Stimulated activated CD4-positive, alpha-beta T cell treated with anti-CD3 and anti-CD28 coated beads, Interleukin-4, amount 100 ng/mL, for 48 hours (primary cell): ENCODE measurements around the gene FAM3B.
"Not testable (repeated sequence)": the region's sequence is repeated elsewhere in the genome, so short reads cannot be mapped to it uniquely, and the experiment has no call there.

ENCODE experiments used
- DNase-seq, 2 donors: peaks; one replicate each; pipeline ENCODE4 v3.0.0-alpha.2; 2020; ENCODE audit warnings: low read depth in 2 of 2

Gene FAM3B

DNA sequence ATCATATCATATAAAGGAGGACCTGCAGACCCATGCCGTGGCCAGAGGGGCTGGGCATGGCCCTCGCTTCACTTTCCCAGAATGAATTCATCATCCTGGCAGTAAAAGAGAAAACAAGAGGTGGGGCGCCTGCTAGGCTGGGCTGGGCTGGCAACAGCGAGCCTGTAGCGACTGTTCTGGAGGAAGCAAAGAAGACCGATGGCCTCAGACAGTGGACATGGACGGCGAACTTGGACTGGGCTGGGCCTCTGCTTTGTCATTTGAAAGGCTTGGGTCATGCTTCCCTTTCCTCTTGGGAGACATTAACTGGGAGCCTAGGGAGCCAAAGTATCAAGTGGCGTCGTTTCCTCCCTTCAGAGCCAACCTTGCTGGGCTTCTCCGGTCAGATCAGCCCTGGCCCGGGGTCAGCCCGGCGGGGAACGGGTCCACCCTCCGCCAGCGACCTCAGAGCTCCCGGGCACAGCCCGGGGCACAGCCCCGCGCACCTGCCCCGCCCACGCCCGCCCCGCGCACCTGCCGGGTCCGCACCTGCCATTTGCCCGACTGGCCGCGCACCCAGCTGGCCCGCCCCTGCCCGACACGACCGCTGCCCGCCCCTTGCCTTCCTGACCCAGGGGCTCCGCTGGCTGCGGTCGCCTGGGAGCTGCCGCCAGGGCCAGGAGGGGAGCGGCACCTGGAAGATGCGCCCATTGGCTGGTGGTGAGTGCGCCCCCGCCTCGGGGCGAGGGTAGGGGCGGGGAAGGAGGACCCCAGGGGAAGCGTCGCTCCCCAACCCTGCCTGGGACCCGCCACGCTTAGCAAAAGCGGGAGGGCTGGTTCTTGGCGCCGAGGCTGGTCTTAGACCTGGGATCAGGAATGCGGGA, at the start of gene FAM3B:
Gene FAM3B (plus strand): TSS at position 602 of the 863 bp plus-strand sequence. CDS start 79 bp downstream, at position 681.
- DNase-seq: no peak

- no peak for DNase-seq
Measured at GRCh38 chr21:41267346-41267745, 49.3 kb upstream of the FAM3B start.

- DNase-seq: no peak
Measured at GRCh38 chr21:41269535-41269934, 47.1 kb upstream of the FAM3B start.

DNA sequence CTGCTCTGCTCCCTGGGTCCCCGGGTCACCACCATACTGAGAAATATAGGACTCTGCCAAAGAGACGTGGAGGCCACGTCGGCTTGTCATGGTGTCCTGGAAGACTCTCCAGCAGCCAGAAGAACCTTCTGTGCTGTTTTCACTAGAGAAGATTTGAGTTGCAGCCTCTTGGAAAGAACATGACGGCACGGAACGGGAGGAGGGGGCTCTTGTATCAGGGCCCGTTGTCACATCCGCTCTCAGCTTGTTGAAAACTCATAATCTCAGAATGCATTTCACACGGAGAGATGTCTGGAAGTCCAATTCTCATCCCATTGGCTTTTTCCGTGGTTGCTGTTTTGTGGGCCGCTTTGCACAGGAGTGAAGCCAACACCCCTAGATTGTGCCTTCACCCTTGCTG, 39.4 kb upstream of the FAM3B start:
- no peak for DNase-seq

DNA sequence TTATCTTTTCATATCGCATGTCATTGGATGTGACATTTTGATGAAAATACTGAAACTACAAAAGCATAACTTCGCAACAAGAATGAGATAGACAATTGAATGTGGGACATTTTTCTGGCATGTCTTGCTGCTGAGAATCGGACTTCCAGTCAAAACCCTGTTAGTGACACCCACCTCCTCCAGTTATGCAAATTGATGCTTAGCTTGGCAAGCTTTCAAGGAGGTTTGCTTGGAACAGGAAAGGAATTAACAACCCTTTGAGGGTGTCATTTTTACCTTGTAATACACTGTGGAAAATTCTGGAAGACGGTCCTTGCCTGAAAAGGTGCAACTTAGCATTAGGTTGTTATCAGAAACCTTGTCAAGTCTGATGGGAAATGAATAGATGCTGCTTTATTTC, 38.8 kb upstream of the FAM3B start:
- no peak for DNase-seq

DNA sequence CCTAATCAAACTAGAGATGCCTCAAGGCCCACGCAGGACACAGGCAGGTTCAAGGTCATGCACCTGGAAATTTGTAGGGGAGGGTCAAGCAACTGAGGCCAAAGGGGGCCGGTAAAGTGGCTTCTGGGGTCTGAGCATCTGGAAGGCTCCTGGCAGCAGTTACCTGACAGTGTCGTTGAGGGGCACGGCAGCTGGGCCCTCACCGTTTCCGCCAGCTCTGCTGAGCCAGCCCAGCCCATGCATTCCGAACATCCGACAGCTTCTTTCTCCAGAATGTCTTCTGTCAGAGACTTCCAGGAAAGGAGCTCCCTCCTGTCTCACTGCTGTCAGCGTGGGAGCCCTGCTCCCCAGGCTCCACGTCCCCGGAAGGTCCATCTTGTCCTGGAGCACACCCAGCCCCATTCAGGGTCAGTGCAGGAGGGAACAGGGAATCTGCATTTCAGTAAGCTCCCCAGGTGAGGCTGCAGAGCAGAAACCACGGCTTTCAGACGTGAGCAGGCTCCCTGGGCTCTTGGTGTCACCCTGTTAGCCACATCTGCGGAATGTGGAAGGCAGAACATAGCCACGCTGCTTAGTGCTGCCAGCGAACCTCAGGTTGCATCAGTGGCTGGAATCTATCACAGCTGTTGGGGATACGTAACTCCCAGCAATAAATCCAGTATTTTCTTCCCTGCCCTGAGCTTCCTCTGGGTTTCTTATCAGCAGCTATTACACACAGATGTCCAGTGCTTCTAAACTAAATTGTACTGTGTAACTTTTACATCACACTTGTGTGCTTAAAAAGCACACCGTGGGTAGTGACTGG, 36.3 kb upstream of the FAM3B start:
- no peak for DNase-seq

- DNase-seq: no peak
Measured at GRCh38 chr21:41282412-41282811, 34.2 kb upstream of the FAM3B start.

DNA sequence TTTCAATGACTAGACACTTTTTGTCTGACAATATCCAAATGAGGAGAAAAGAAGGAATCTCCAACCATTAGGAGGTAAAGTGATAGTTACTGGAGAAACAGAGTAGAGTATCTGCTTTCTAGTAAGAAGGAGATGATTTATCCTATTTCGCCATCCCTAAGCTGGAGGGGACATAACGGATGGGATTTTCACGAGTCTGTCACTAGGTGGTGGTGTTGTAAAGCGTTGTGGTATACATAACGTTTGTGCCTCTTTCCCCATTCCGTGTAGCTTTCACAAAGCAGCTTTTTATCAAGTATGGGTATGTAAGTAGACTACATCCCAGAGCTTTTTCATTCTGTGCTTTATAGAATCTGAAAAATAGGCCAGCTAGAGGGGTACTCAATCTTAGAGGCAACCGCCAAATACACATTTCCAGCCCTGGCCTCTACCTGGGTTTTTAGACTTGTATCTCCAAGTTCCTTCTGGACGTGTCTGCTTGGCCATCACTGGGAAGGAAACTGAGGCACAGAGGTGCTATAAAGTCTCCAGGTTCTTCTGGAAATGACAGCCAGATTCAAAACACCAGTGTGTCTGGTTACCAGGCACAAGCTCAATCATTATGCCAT, 33.3 kb upstream of the FAM3B start:
- DNase-seq: peak in 1 of 2 donors; percentile 28

GRCh38 chr21:41289431-41289830, 27.2 kb upstream of the FAM3B start:
- DNase-seq: no peak

- no peak for DNase-seq
Measured at GRCh38 chr21:41290106-41290799, 26.3 kb upstream of the FAM3B start.

- DNase-seq: no peak
Measured at GRCh38 chr21:41294548-41295231, 21.9 kb upstream of the FAM3B start.

DNA sequence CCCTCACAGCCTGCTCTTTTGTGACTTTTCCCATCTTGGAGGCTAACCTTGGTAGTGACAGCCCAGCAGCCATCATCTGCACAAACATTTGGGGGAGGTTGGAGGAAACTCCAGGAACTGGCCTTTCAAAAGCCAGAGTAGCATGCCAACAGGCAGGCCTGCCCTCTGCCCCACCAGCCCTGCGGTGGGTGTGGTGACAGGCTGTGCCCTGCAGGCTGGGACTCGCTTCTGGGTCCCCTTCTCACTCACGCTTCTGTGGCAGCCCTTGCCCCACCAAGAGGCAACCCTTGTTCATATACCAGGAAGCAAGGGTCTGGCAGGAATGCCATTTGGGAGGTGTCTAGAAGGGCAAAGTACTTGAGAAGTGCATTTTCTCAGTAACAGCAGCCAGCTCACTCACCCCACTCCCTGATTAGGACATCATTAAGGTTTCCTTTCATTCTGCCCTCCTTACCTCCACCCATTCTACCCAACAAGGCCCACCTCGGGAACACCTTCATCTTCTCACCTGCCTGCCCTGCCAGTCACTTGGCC, 20.8 kb upstream of the FAM3B start:
- no peak for DNase-seq

GRCh38 chr21:41302976-41303375, 13.6 kb upstream of the FAM3B start:
- DNase-seq: no peak

- DNase-seq: no peak
Measured at GRCh38 chr21:41304068-41304720, 12.4 kb upstream of the FAM3B start.

GRCh38 chr21:41307219-41307618, 9.4 kb upstream of the FAM3B start:
- DNase-seq: no peak

DNA sequence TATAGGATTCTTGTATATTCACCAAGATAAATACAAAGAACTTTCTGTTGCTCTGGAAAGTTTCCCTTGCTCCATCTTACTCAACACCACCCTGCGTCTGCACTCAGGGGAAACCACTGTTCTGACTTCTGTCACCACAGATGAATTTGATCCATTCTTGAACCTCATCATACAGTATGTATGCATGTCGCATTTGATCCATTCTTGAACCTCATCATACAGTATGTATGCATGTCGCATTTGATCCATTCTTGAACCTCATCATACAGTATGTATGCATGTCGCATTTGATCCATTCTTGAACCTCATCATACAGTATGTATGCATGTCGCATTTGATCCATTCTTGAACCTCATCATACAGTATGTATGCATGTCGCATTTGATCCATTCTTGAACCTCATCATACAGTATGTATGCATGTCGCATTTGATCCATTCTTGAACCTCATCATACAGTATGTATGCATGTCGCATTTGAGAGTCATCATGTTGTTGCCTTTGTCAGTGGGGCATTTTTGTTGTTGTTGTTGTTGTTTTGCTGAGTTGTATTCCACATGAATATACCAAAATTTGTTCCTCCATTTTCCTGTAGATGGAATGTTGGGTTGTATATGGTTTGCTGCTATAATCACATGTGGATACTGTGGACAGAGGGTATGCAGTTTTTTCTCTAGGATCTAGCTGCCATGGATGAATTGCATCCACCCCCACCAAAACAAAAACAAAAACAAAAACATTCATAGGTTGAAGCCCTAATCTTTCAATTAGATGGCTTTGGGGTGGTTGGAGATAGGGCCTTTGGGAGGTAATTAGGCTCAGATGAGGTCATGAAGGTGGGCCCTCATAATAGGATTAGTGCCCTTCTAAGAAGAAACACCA, 3.1 kb upstream of the FAM3B start:
- DNase-seq: not testable (repeated sequence)

DNA sequence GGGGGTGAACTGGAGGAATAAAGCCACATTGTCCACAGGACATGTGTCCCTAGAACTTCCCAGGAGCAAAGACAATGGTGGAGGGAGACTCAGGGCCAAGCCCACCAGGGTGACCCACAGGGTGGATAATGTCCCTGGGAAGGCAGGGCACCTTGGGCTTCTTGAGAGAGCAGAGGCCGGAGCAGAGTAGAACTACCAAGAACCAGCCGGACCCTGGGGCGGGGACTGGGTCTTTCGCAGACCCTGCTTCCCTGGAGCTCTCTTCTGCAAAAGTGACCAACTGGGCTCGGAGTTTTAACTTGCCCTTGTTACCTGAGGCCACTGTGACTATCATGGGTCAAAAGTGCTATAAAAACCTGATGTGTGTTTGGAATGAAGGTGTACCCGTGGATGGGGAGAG, 875 bp upstream of the FAM3B start:
- DNase-seq: no peak

DNA sequence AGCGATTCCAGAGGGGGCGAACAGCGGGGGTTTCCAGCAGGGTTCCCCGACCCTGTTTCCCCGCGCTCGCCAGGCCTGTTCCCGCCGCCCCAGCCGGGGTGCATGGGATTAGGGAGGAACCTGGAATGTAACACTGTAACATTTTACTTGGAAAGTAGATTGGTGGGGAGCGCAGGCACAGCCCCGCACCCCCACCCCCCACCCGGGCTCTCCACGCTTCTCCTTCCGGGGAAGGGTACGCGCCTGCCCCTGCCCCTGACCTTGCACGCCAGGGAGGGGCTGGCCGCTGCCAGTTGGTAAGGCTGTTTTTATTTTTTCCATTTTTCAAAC, 427 bp downstream of the FAM3B start:
- DNase-seq: no peak

DNA sequence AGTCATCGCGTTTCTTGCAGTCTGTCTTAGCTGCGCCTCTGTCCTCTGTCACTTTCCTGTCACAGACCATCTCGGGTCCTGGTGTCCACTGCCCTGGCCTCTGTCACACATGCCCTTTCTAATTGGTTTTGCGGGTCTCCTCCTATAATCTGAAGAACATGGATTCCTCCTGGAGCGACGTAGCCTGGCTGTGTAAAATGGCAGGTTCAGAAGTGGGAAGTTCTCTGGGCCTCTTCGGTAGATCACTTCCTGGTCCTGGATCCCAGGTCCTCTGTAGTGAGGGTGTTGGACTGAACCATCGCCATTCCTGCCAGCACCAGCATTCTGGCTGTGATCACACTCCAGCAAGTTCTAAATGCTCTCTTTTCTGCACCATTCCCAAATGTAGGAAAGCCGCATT, 857 bp downstream of the FAM3B start:
- no peak for DNase-seq

DNA sequence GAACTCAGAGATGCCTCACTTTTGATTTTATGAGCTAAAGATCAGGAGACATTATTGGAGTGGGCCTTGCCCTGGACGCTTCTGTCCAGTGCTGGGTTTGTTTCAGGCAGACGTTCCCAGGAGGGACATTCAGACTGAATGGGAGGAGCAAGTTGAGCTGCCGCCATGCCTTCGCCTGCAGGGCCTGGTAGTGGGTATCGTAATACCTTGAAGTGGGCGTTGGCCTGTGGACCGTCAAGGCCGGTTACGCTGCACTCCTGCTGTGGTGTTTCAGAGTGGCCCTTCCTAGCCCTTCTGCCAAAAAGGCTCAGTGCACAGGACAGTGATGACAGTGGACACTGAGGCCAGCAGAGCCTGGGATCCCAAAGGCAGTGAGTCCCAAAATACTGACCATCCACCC, 1.6 kb downstream of the FAM3B start:
- DNase-seq: no peak
